ENCODE measurements around the gene GALNT8.

DNA sequence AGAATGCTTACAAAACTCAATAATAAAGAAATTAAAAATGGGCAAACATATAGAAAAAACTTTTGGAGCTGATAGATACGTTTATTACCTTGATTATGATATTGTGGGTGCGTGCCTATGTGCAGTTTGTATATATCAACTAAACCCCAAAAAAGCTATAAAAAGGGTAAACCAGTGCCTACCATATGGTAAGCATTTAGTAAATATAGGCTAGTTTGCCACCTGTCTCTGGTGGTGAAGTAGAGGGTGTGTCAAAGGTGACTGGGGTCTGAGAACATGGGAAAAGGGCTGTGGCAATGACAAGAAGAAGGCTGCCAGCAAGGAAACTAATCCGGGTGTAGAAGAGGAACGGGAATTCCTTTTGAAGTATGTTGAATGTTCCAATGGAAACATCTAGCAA lies 18.3 kb downstream of the GALNT8 start:
- TF ChIP-seq YY1 (IDR thresholded peaks at IDR 0.05; ENCODE audit: extremely low read depth, insufficient replicate concordance, low read depth, low read length) (no peak), CEBPB (IDR thresholded peaks at IDR 0.05; ENCODE audit: low read depth) (no peak), ATF3 (IDR thresholded peaks at IDR 0.05) (no peak), EZH2 (IDR thresholded peaks at IDR 0.05) (no peak), ELF1 (IDR thresholded peaks at IDR 0.05; ENCODE audit: borderline replicate concordance, low read depth) (no peak), POLR2A (IDR thresholded peaks at IDR 0.05; ENCODE audit: borderline replicate concordance, extremely low read depth, insufficient read depth, insufficient read length) (no peak), TCF7L2 (IDR thresholded peaks at IDR 0.05; ENCODE audit: borderline replicate concordance, extremely low read depth, insufficient read depth, insufficient read length) (no peak), EZH2phosphoT487 (IDR thresholded peaks at IDR 0.05; ENCODE audit: borderline replicate concordance) (no peak), JUND (IDR thresholded peaks at IDR 0.05) (no peak), SRF (IDR thresholded peaks at IDR 0.05; ENCODE audit: low read depth) (no peak), POLR2AphosphoS5 (IDR thresholded peaks at IDR 0.05; ENCODE audit: low read depth, low read length) (no peak)
- TF ChIP-seq, protein P1, sequence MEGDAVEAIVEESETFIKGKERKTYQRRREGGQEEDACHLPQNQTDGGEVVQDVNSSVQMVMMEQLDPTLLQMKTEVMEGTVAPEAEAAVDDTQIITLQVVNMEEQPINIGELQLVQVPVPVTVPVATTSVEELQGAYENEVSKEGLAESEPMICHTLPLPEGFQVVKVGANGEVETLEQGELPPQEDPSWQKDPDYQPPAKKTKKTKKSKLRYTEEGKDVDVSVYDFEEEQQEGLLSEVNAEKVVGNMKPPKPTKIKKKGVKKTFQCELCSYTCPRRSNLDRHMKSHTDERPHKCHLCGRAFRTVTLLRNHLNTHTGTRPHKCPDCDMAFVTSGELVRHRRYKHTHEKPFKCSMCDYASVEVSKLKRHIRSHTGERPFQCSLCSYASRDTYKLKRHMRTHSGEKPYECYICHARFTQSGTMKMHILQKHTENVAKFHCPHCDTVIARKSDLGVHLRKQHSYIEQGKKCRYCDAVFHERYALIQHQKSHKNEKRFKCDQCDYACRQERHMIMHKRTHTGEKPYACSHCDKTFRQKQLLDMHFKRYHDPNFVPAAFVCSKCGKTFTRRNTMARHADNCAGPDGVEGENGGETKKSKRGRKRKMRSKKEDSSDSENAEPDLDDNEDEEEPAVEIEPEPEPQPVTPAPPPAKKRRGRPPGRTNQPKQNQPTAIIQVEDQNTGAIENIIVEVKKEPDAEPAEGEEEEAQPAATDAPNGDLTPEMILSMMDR (IDR thresholded peaks at IDR 0.05 in 2 of 3, conservative IDR thresholded peaks at IDR 0.05 in 1 of 3; ENCODE audit: borderline replicate concordance in 1 of 3, insufficient read depth in 1 of 3, low read depth in 2 of 3, low read length in 2 of 3), result no peak
- TF ChIP-seq, protein P2, sequence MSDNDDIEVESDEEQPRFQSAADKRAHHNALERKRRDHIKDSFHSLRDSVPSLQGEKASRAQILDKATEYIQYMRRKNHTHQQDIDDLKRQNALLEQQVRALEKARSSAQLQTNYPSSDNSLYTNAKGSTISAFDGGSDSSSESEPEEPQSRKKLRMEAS (IDR thresholded peaks at IDR 0.05), result no peak

Measured in HCT116 (cell line).